Fibroblast of lung (primary cell): ENCODE results near the gene EIF4B. TPM values are rescaled to one million over a fixed set of nuclear protein-coding genes. Genes with fewer than 3 reads are reported as not detected.

ENCODE experiments used
- DNase-seq, 2 donors: peaks; one replicate each; pipeline versions ENCODE4 v3.0.0 to v3.0.0-alpha.2; 2010; ENCODE audit warnings: low read depth in 2 of 2
- H2AFZ ChIP-seq: 2 replicates; pipeline ENCODE4 v1.5.1; 2012; ENCODE audit warnings: low read length, control low read depth, inconsistent platforms
- H3K27ac ChIP-seq: 2 replicates; pipeline ENCODE4 v1.5.1; 2011; ENCODE audit warnings: low read length, control low read depth; ENCODE audit not compliant: insufficient read depth
- H3K27me3 ChIP-seq: 2 replicates; pipeline ENCODE4 v1.5.1; 2011; ENCODE audit warnings: mild to moderate bottlenecking, low read length; ENCODE audit not compliant: control insufficient read depth, insufficient read depth
- H3K36me3 ChIP-seq: 2 replicates; pipeline ENCODE4 v1.5.1; 2011; ENCODE audit warnings: low read length; ENCODE audit not compliant: control insufficient read depth, insufficient read depth
- H3K4me1 ChIP-seq: 2 replicates; pipeline ENCODE4 v1.5.1; 2011; ENCODE audit warnings: low read length; ENCODE audit not compliant: control insufficient read depth, insufficient read depth; ENCODE audit errors: extremely low read depth
- H3K4me2 ChIP-seq: 2 replicates; pipeline ENCODE4 v1.5.1; 2011; ENCODE audit warnings: low read length, control low read depth; ENCODE audit not compliant: insufficient read depth; ENCODE audit errors: extremely low read depth
- H3K4me3 ChIP-seq, 4 experiments: fragments of 200-600 bp in 1 of 4; sonication (generic) in 1 of 4; replicated peaks in 1 of 4; 2 replicates each; pipeline ENCODE4 v1.5.1; 2011 to 2016; ENCODE audit warnings: low read length in 4 of 4, low read depth in 3 of 4, mild to moderate bottlenecking in 3 of 4, control low read depth in 2 of 4, inconsistent platforms in 1 of 4, mixed read lengths in 1 of 4; ENCODE audit not compliant: insufficient read depth in 1 of 4; ENCODE audit errors: control extremely low read depth in 1 of 4
- H3K79me2 ChIP-seq: 2 replicates; pipeline ENCODE4 v1.5.1; 2012; ENCODE audit warnings: mild to moderate bottlenecking, low read length, inconsistent platforms; ENCODE audit not compliant: control insufficient read depth, insufficient read depth
- H3K9ac ChIP-seq: 2 replicates; pipeline ENCODE4 v1.5.1; 2011; ENCODE audit warnings: mild to moderate bottlenecking, low read length, control low read depth; ENCODE audit not compliant: insufficient read depth
- H3K9me3 ChIP-seq: 2 replicates; pipeline ENCODE4 v1.5.1; 2012; ENCODE audit warnings: low read depth, low read length; ENCODE audit not compliant: control insufficient read depth, insufficient read depth
- H4K20me1 ChIP-seq: 2 replicates; pipeline ENCODE4 v1.5.1; 2011; ENCODE audit warnings: low read length; ENCODE audit not compliant: control insufficient read depth, insufficient read depth; ENCODE audit errors: extremely low read depth
- EZH2 ChIP-seq: IDR thresholded peaks from 2 replicates; pipeline ENCODE4 v1.5.1; 2012; ENCODE audit warnings: low read length, control low read depth, mild to moderate bottlenecking; ENCODE audit errors: missing control alignments
- polyA plus RNA-seq, 2 donors: library from polyadenylated mRNA; depleted of rRNA in 1 of 2; stranded (reverse) in 1 of 2; unstranded in 1 of 2; fragments of >200 nt; gene quantifications; 2 replicates each; pipeline ENCODE4 v1.2.1, GENCODE V29; 2011 to 2012; ENCODE audit warnings: missing spikeins in 1 of 2
- total RNA-seq: library from RNA; depleted of rRNA; stranded (reverse); fragments of >200 nt; gene quantifications from 2 replicates; pipeline ENCODE4 v1.2.1, GENCODE V29; 2014
- TF ChIP-seq, protein P1 (sequence below), 2 donors: IDR thresholded peaks in 1 of 2; conservative IDR thresholded peaks in 1 of 2; 1 replicate in 1 of 2; 2 replicates in 1 of 2; pipeline ENCODE4 v1.5.1; 2011 to 2012; ENCODE audit warnings: low read length in 2 of 2, control low read depth in 1 of 2, inconsistent platforms in 1 of 2, low read depth in 1 of 2, mild to moderate bottlenecking in 1 of 2

The EIF4B gene
- total and polyA plus RNA-seq, 2 donors (not counting 1 experiment from before 2014, with no cell fraction given): 466 to 1,180 TPM

DNA sequence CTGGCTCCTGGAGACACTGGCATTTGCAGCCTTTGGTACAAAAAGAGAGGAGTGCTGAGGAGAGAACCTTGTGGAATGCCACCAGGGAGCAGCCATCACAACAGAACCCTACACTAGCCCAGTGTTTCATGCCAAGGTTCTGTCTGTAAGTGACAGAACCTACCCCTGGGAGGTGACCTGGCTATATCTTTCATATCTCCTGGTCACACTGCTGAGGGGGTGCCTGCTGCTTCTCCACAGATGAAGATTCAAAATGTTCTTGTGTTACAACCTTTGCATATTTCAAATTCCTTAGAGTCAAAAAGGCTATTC is 12.7 kb upstream of the EIF4B start:
- H3K36me3 ChIP-seq: no peaks in the 10 kb centered on the region
- H3K79me2 ChIP-seq: no peaks in the 10 kb centered on the region
- H3K9ac ChIP-seq: no peak overlapping the region
- H2AFZ ChIP-seq: no peak overlapping the region
- H3K4me2 ChIP-seq: no peak overlapping the region
- no peaks in the 10 kb centered on the region for H4K20me1 ChIP-seq
- DNase-seq: no peak
- H3K27me3 ChIP-seq: no peaks in the 10 kb centered on the region
- TF ChIP-seq EZH2: no peak
- TF ChIP-seq, protein P1, sequence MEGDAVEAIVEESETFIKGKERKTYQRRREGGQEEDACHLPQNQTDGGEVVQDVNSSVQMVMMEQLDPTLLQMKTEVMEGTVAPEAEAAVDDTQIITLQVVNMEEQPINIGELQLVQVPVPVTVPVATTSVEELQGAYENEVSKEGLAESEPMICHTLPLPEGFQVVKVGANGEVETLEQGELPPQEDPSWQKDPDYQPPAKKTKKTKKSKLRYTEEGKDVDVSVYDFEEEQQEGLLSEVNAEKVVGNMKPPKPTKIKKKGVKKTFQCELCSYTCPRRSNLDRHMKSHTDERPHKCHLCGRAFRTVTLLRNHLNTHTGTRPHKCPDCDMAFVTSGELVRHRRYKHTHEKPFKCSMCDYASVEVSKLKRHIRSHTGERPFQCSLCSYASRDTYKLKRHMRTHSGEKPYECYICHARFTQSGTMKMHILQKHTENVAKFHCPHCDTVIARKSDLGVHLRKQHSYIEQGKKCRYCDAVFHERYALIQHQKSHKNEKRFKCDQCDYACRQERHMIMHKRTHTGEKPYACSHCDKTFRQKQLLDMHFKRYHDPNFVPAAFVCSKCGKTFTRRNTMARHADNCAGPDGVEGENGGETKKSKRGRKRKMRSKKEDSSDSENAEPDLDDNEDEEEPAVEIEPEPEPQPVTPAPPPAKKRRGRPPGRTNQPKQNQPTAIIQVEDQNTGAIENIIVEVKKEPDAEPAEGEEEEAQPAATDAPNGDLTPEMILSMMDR (conservative IDR thresholded peaks at IDR 0.05 in 1 of 2, IDR thresholded peaks at IDR 0.05 in 1 of 2; ENCODE audit: low read depth in 1 of 2, low read length in 2 of 2): no peak
- H3K4me3 ChIP-seq: no peak overlapping the region
- no peaks in the 10 kb centered on the region for H3K9me3 ChIP-seq
- H3K4me1 ChIP-seq: no peaks in the 10 kb centered on the region
- no peak overlapping the region for H3K27ac ChIP-seq

DNA sequence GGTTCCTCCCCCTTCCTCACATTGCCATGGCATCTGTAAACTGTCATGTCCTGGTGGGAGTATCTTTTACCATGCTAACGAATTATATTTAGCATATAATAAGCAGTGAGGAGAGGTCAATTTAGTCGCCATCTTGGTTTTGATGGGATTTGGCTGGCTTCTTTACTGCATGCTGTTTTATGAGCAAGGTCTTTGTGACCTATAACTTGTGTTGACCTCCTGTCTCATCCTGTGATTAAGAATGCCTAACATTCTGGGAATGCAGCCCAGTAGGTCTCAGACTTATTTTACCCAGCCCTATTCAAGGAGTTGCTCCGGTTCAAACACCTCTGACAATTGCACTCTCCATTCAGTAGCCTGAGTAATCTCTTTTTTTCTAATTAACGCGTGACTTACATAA is 2.1 kb upstream of the EIF4B start:
- H2AFZ ChIP-seq: no peak overlapping the region
- DNase-seq: peak; percentile 11 to 24
- H3K4me2 ChIP-seq: no peak overlapping the region

DNA sequence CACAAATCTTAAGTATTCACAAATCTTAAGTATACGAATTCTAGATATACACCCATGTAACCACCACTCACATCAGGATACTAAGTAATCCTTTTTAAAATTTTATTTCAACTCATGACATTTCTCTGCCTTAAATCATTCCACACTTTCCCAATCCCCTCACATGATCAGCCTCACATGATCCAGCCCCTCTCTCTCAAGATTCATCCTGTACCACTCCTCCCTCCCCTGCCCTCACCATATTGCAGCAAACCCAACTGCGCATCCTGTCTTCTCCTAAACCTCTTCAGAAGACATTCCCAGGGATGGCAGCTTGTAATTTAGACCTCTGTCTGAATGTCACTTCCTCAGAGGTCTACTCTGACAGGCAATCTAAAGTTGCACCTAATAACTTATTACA is 1.7 kb upstream of the EIF4B start:
- H3K4me3 ChIP-seq: peak overlapping the region in 2 of 4 experiments; percentile 6 to 100
- peak; percentile 12 to 42 for DNase-seq
- H2AFZ ChIP-seq: no peak overlapping the region
- peaks cover 31% of the 10 kb centered on the region for H3K79me2 ChIP-seq
- peaks cover 2% of the 10 kb centered on the region for H4K20me1 ChIP-seq
- H3K27me3 ChIP-seq: no peaks in the 10 kb centered on the region
- H3K9ac ChIP-seq: no peak overlapping the region
- H3K27ac ChIP-seq: no peak overlapping the region
- peak overlapping the region; percentile 87 for H3K4me2 ChIP-seq
- H3K36me3 ChIP-seq: no peaks in the 10 kb centered on the region
- peaks cover 2% of the 10 kb centered on the region for H3K4me1 ChIP-seq
- no peak for TF ChIP-seq EZH2
- TF ChIP-seq, protein P1 (conservative IDR thresholded peaks at IDR 0.05 in 1 of 2, IDR thresholded peaks at IDR 0.05 in 1 of 2; ENCODE audit: low read depth in 1 of 2, low read length in 2 of 2): no peak
- no peaks in the 10 kb centered on the region for H3K9me3 ChIP-seq

More for the DNA sequence above, 2.1 kb upstream of the EIF4B start:
- peaks cover 27% of the 10 kb centered on the region for H3K79me2 ChIP-seq
- no peak for TF ChIP-seq EZH2
- TF ChIP-seq, protein P1 (conservative IDR thresholded peaks at IDR 0.05 in 1 of 2, IDR thresholded peaks at IDR 0.05 in 1 of 2; ENCODE audit: low read depth in 1 of 2, low read length in 2 of 2): no peak
- no peaks in the 10 kb centered on the region for H3K27me3 ChIP-seq
- no peak overlapping the region for H3K9ac ChIP-seq
- H3K27ac ChIP-seq: no peak overlapping the region
- H3K9me3 ChIP-seq: no peaks in the 10 kb centered on the region
- no peaks in the 10 kb centered on the region for H3K36me3 ChIP-seq
- no peak overlapping the region for H3K4me3 ChIP-seq
- peaks cover 2% of the 10 kb centered on the region for H3K4me1 ChIP-seq
- H4K20me1 ChIP-seq: peaks cover 2% of the 10 kb centered on the region
